H9 (cell line): ENCODE results near the gene SCGB1D1. TPM values are rescaled to one million over a fixed set of nuclear protein-coding genes. Genes with fewer than 3 reads are reported as not detected.
A peak's percentile ranks its signal among the peaks of the same experiment; 100 is the strongest.

Experiments
- DNase-seq: peaks from one replicate; pipeline ENCODE4 v3.0.0-alpha.2; 2017
- H2AFZ ChIP-seq: one replicate; pipeline ENCODE4 v1.6.1; 2013; ENCODE audit warnings: mild to moderate bottlenecking, low read length, control low read depth, moderate library complexity
- H2AK5ac ChIP-seq: 2 replicates; pipeline ENCODE4 v1.6.1; 2013; ENCODE audit warnings: low read length, control low read depth, mixed read lengths; ENCODE audit not compliant: insufficient read length
- H2BK120ac ChIP-seq: one replicate; pipeline ENCODE4 v1.6.1; 2013; ENCODE audit warnings: low read depth, mild to moderate bottlenecking, low read length, control low read depth, inconsistent platforms; ENCODE audit not compliant: poor library complexity, severe bottlenecking
- H2BK12ac ChIP-seq: 2 replicates; pipeline ENCODE4 v1.6.1; 2013; ENCODE audit warnings: low read length, control low read depth, mixed read lengths, low read depth; ENCODE audit not compliant: insufficient read length
- H2BK15ac ChIP-seq: 2 replicates; pipeline ENCODE4 v1.6.1; 2013; ENCODE audit warnings: low read depth, low read length, control low read depth
- H2BK20ac ChIP-seq: one replicate; pipeline ENCODE4 v1.6.1; 2013; ENCODE audit warnings: low read depth, mild to moderate bottlenecking, low read length, control low read depth, inconsistent platforms; ENCODE audit not compliant: poor library complexity, severe bottlenecking
- H2BK5ac ChIP-seq: 2 replicates; pipeline ENCODE4 v1.6.1; 2013; ENCODE audit warnings: low read length, control low read depth, mixed read lengths; ENCODE audit not compliant: insufficient read length
- H3K14ac ChIP-seq: 2 replicates; pipeline ENCODE4 v1.6.1; 2013; ENCODE audit warnings: low read length, control low read depth; ENCODE audit not compliant: insufficient read depth
- H3K18ac ChIP-seq: 2 replicates; pipeline ENCODE4 v1.6.1; 2013; ENCODE audit warnings: low read depth, mild to moderate bottlenecking, mixed read lengths, low read length, control low read depth; ENCODE audit not compliant: insufficient read length
- H3K23ac ChIP-seq: 2 replicates; pipeline ENCODE4 v1.6.1; 2013; ENCODE audit warnings: low read length, control low read depth, mixed read lengths, low read depth; ENCODE audit not compliant: insufficient read length
- H3K23me2 ChIP-seq: 2 replicates; pipeline ENCODE4 v1.6.1; 2013; ENCODE audit warnings: low read depth, mild to moderate bottlenecking, mixed read lengths, low read length, control low read depth; ENCODE audit not compliant: insufficient read length, poor library complexity, severe bottlenecking
- H3K27ac ChIP-seq: 2 replicates; pipeline ENCODE4 v1.5.1; 2013; ENCODE audit warnings: low read length, control low read depth, mixed read lengths, low read depth; ENCODE audit not compliant: insufficient read length
- H3K27me3 ChIP-seq: 2 replicates; pipeline ENCODE4 v1.6.1; 2013; ENCODE audit warnings: low read length, control low read depth, inconsistent platforms; ENCODE audit not compliant: insufficient read depth
- H3K4ac ChIP-seq: 2 replicates; pipeline ENCODE4 v1.6.1; 2013; ENCODE audit warnings: low read depth, mild to moderate bottlenecking, control low read depth, inconsistent platforms, low read length, moderate library complexity
- H3K4me1 ChIP-seq: 2 replicates; pipeline ENCODE4 v1.6.1; 2013; ENCODE audit warnings: low read length, control low read depth, inconsistent platforms; ENCODE audit not compliant: insufficient read depth
- H3K4me2 ChIP-seq: 2 replicates; pipeline ENCODE4 v1.6.1; 2013; ENCODE audit warnings: low read length, control low read depth, mixed read lengths; ENCODE audit not compliant: insufficient read length, insufficient read depth
- H3K56ac ChIP-seq: 2 replicates; pipeline ENCODE4 v1.6.1; 2013; ENCODE audit warnings: low read depth, mild to moderate bottlenecking, mixed read lengths, low read length, control low read depth; ENCODE audit not compliant: insufficient read length
- H3K79me1 ChIP-seq: 2 replicates; pipeline ENCODE4 v1.6.1; 2013; ENCODE audit warnings: low read depth, mild to moderate bottlenecking, moderate library complexity, low read length, control low read depth, inconsistent platforms; ENCODE audit not compliant: insufficient read depth, poor library complexity, severe bottlenecking
- H3K79me2 ChIP-seq: 2 replicates; pipeline ENCODE4 v1.6.1; 2013; ENCODE audit warnings: low read length, control low read depth, inconsistent platforms; ENCODE audit not compliant: insufficient read depth
- H3K9ac ChIP-seq: 2 replicates; pipeline ENCODE4 v1.6.1; 2013; ENCODE audit warnings: low read length, control low read depth, mixed read lengths; ENCODE audit not compliant: insufficient read length; ENCODE audit errors: extremely low read depth
- H3K9me3 ChIP-seq: one replicate; pipeline ENCODE4 v1.6.1; 2013; ENCODE audit warnings: low read depth, low read length, inconsistent platforms; ENCODE audit not compliant: control insufficient read depth
- H3T11ph ChIP-seq: one replicate; pipeline ENCODE4 v1.6.1; 2013; ENCODE audit warnings: mild to moderate bottlenecking, low read length, control low read depth, inconsistent platforms
- H4K20me1 ChIP-seq: one replicate; pipeline ENCODE4 v1.6.1; 2013; ENCODE audit not compliant: control insufficient read depth, insufficient read length, insufficient read depth
- H4K5ac ChIP-seq: 2 replicates; pipeline ENCODE4 v1.6.1; 2013; ENCODE audit warnings: low read depth, mild to moderate bottlenecking, mixed read lengths, low read length, control low read depth; ENCODE audit not compliant: insufficient read length
- H4K8ac ChIP-seq: replicated peaks from 2 replicates; pipeline ENCODE4 v1.6.1; 2013; ENCODE audit warnings: low read length, control low read depth, mixed read lengths, low read depth; ENCODE audit not compliant: insufficient read length
- H4K91ac ChIP-seq: 2 replicates; pipeline ENCODE4 v1.6.1; 2013; ENCODE audit warnings: low read depth, mild to moderate bottlenecking, moderate library complexity, mixed read lengths, low read length, control low read depth; ENCODE audit not compliant: insufficient read length
- H3K27ac Mint-ChIP-seq, 3 experiments: 2 replicates in 2 of 3; 3 replicates in 1 of 3; pipeline ENCODE4 v1.8.0; 2020 to 2021; ENCODE audit warnings: mixed read lengths in 3 of 3, mild to moderate bottlenecking in 1 of 3, moderate library complexity in 1 of 3
- H3K27me3 Mint-ChIP-seq: 2 replicates; pipeline ENCODE4 v1.8.0; 2021; ENCODE audit warnings: low read depth, mild to moderate bottlenecking, moderate library complexity, mixed read lengths
- H3K36me3 Mint-ChIP-seq, 3 experiments: 2 replicates in 2 of 3; 3 replicates in 1 of 3; pipeline ENCODE4 v1.8.0; 2020 to 2021; ENCODE audit warnings: low read depth in 3 of 3, mixed read lengths in 3 of 3; ENCODE audit not compliant: insufficient read depth in 1 of 3
- H3K4me1 Mint-ChIP-seq, 2 experiments: 2 replicates each; pipeline ENCODE4 v1.8.0; 2020; ENCODE audit warnings: mixed read lengths in 2 of 2
- H3K4me3 Mint-ChIP-seq, 2 experiments: 2 replicates in 1 of 2; 3 replicates in 1 of 2; pipeline ENCODE4 v1.8.0; 2020 to 2021; ENCODE audit warnings: mild to moderate bottlenecking in 2 of 2, mixed read lengths in 2 of 2, moderate library complexity in 1 of 2
- H3K9me3 Mint-ChIP-seq, 2 experiments: 2 replicates in 1 of 2; 3 replicates in 1 of 2; pipeline ENCODE4 v1.8.0; 2020; ENCODE audit warnings: mild to moderate bottlenecking in 2 of 2, mixed read lengths in 2 of 2, moderate library complexity in 1 of 2
- WGBS: extraction: QIAGEN DNeasy Blood & Tissue Kit; methylation state at CpG from one replicate; pipeline ENCODE4 v1.1.7; 2013; ENCODE audit warnings: missing lambda C conversion rate, low lambda C conversion rate, mixed read lengths; ENCODE audit not compliant: insufficient read length; ENCODE audit errors: extremely low coverage; 5-methylcytosine and 5-hydroxymethylcytosine counted together
- total RNA-seq: library from RNA; stranded (reverse); gene quantifications from 2 replicates; pipeline ENCODE4 v1.2.1, GENCODE V29; 2021
- TF ChIP-seq, protein P1 (sequence below): fragments of 200-600 bp; sonication (generic); conservative IDR thresholded peaks from 3 replicates; pipeline ENCODE4 v1.8.0; 2021; ENCODE audit warnings: antibody characterized with exemption, mild to moderate bottlenecking

SCGB1D1 gene
- total RNA-seq, 1 experiment from 2014 or later = not detected

DNA sequence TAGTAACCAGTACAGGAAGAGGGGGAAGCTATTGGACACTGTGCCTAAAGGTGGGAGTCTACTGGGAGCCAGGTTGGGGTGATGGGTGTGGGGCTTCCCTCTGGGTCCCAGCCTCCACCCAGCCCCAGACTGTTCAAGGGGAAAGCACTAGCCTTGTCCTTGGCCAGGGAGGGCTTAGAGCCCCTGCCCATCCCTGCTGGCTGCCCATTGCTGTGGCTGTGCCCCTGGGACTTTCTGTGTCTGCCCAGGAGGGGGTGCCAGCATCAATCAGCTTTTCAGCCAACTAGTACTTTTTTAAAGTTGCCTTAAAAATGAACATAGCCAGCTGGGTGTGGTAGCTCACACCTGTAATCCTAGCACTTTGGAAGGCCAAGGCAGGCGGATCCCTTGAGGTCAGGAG, 46.3 kb upstream of the SCGB1D1 start:
- peak; percentile 22 for DNase-seq
- H3K36me3 Mint-ChIP-seq = peaks cover 44 to 91% (median 87%) of the 10 kb centered on the region in 3 experiments

More for the DNA sequence above, 46.3 kb upstream of the SCGB1D1 start:
- Histone ChIP-seq H3K4me1 (no peaks in the 10 kb centered on the region), H3K9me3 (no peaks in the 10 kb centered on the region), H3K18ac (no peak overlapping the region), H2AK5ac (no peak overlapping the region), H3K23me2 (no peaks in the 10 kb centered on the region), H3K9ac (no peak overlapping the region), H3K27me3 (no peaks in the 10 kb centered on the region), H4K20me1 (no peaks in the 10 kb centered on the region), H2BK12ac (no peak overlapping the region), H2BK20ac (no peak overlapping the region), H3K56ac (no peak overlapping the region), H4K5ac (no peak overlapping the region), H3K4ac (no peak overlapping the region), H2AFZ (no peak overlapping the region), H2BK5ac (no peak overlapping the region), H3K4me2 (no peak overlapping the region), H3K23ac (no peak overlapping the region), H2BK120ac (no peak overlapping the region), H4K8ac (no peak overlapping the region), H3K27ac (no peak overlapping the region), H3K14ac (no peak overlapping the region), H3K79me1 (no peaks in the 10 kb centered on the region), H3T11ph (no peak overlapping the region), H2BK15ac (no peak overlapping the region), H3K79me2 (no peaks in the 10 kb centered on the region), H4K91ac (no peak overlapping the region)
- WGBS = no CpG with 5 or more reads among the region's 1 CpG
- Mint-ChIP-seq H3K4me1 (no peaks in the 10 kb centered on the region), H3K27ac (no peak overlapping the region), H3K9me3 (no peaks in the 10 kb centered on the region; a peak in 1 of 5 replicates), H3K27me3 (no peaks in the 10 kb centered on the region), H3K4me3 (no peak overlapping the region)
- TF ChIP-seq, protein P1, sequence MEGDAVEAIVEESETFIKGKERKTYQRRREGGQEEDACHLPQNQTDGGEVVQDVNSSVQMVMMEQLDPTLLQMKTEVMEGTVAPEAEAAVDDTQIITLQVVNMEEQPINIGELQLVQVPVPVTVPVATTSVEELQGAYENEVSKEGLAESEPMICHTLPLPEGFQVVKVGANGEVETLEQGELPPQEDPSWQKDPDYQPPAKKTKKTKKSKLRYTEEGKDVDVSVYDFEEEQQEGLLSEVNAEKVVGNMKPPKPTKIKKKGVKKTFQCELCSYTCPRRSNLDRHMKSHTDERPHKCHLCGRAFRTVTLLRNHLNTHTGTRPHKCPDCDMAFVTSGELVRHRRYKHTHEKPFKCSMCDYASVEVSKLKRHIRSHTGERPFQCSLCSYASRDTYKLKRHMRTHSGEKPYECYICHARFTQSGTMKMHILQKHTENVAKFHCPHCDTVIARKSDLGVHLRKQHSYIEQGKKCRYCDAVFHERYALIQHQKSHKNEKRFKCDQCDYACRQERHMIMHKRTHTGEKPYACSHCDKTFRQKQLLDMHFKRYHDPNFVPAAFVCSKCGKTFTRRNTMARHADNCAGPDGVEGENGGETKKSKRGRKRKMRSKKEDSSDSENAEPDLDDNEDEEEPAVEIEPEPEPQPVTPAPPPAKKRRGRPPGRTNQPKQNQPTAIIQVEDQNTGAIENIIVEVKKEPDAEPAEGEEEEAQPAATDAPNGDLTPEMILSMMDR = 0 out of 3 replicates have a peak, but pooled peaks have one; percentile 12
